ENCODE measurements around the gene CDRT4. TPM values are rescaled to one million over a fixed set of nuclear protein-coding genes. Genes with fewer than 3 reads are reported as not detected.

The CDRT4 gene
- total and polyA plus RNA-seq, 9 donors: 0.57 to 7.8 (median 2.2) TPM

Other genes starting within 250 kb of the CDRT4 start
- gene PMP22, start 202.3 kb downstream of the CDRT4 start, total RNA-seq: 125 TPM
- 100 to 1,000 TPM; 183 to 256 (median 212) TPM for gene PMP22, start 202.3 kb downstream of the CDRT4 start, polyA plus RNA-seq (ENCODE audit: insufficient read depth in 1 of 8, insufficient read length in 8 of 8, low replicate concordance in 1 of 8)
- gene TEKT3, start 126.0 kb downstream of the CDRT4 start, total RNA-seq: 1.9 TPM
- 1 to 10 TPM; 1.0 to 2.7 (median 1.1) TPM for gene TEKT3, start 126.0 kb downstream of the CDRT4 start, polyA plus RNA-seq (ENCODE audit: insufficient read depth in 1 of 8, insufficient read length in 8 of 8, low replicate concordance in 1 of 8)
- gene TVP23C, start 95.9 kb upstream of the CDRT4 start, total RNA-seq: 15.6 TPM
- 10 to 100 TPM in 1 of 8 donors, 1 to 10 TPM in 7; 4.9 to 10.5 (median 9.2) TPM for gene TVP23C, start 95.9 kb upstream of the CDRT4 start, polyA plus RNA-seq (ENCODE audit: insufficient read depth in 1 of 8, insufficient read length in 8 of 8, low replicate concordance in 1 of 8)
- 1.3 TPM for gene FBXW10B, start 152.1 kb upstream of the CDRT4 start, total RNA-seq
- gene FBXW10B, start 152.1 kb upstream of the CDRT4 start, polyA plus RNA-seq (ENCODE audit: insufficient read depth in 1 of 8, insufficient read length in 8 of 8, low replicate concordance in 1 of 8): 1 to 10 TPM in 6 of 8 donors, under 1 TPM in 2; 0.59 to 2.5 (median 1.3) TPM
- gene TRIM16, start 216.7 kb upstream of the CDRT4 start, total RNA-seq: 48.7 TPM
- 10 to 100 TPM; 38.9 to 57.1 (median 46.0) TPM for gene TRIM16, start 216.7 kb upstream of the CDRT4 start, polyA plus RNA-seq (ENCODE audit: insufficient read depth in 1 of 8, insufficient read length in 8 of 8, low replicate concordance in 1 of 8)
- 32.2 TPM for gene ZNF286A, start 232.1 kb upstream of the CDRT4 start, total RNA-seq
- gene ZNF286A, start 232.1 kb upstream of the CDRT4 start, polyA plus RNA-seq (ENCODE audit: insufficient read depth in 1 of 8, insufficient read length in 8 of 8, low replicate concordance in 1 of 8): 10 to 100 TPM; 19.9 to 29.6 (median 25.1) TPM